Measurements from ENCODE around the gene GCKR.

GCKR gene

DNA sequence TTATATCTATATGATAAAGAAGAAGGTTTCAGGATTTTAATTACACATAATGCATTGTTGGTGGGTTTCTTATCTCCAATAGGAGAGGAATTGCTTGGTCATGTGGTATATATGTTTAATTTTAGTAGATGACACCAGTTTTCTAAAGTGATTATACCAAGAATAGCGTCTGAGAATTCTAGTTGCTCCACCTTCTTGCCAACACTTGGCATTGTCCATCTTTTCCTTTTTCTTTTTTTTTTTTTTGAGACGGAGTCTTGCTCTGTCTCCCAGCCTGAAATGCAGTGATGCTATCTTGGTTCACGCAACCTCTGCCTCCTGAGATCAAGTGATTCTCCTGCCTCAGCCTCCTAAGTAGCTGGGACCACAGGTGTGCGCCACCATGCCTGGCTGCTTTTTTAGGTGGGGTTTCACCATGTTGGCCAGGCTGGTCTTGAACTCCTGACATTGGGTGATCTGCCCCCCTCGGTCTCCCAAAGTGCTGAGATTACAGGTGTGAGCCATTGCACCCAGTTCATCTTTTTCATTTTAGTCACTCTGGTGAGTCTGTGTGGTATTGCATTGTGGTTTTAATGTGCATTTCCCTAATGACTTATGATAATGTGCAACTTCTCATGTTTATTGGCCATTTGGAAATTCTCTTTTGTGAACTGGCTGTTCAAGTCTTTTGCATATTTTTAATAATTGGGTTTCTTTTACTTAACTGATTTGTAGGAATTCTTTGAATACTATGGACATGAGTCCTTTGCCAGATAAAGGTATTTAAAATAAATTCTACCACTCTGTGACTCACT is 48.9 kb downstream of the GCKR start:
- WGBS: 92% methylated on average over 5 of the region's 5 CpGs
- no peak overlapping the region for H2AFZ ChIP-seq (ENCODE audit: low read depth, low read length)
- H3K18ac ChIP-seq (ENCODE audit: low read depth in 1 of 2, low read length in 2 of 2): no peak overlapping the region
- no peak overlapping the region for H2BK5ac ChIP-seq (ENCODE audit: low read depth, low read length, poor library complexity, severe bottlenecking)
- no peaks in the 10 kb centered on the region for H3K79me1 ChIP-seq (replicated peaks; ENCODE audit: low read length, poor library complexity, severe bottlenecking)
- H3K4ac ChIP-seq (ENCODE audit: low read depth in 1 of 2, low read length in 2 of 2): no peak overlapping the region
- no peak overlapping the region for H3K27ac ChIP-seq (ENCODE audit: low read length, poor library complexity, severe bottlenecking)
- H2BK12ac ChIP-seq (ENCODE audit: low read length in 2 of 2): no peak overlapping the region
- no peak overlapping the region for H4K91ac ChIP-seq (ENCODE audit: low read length)
- DNase-seq: no peak
- no peak overlapping the region for H2AK5ac ChIP-seq (ENCODE audit: low read length, severe bottlenecking)
- no peak overlapping the region for H4K8ac ChIP-seq (ENCODE audit: low read length)
- H3K9ac ChIP-seq (ENCODE audit: low read length): no peak overlapping the region
- no peak overlapping the region for H2BK120ac ChIP-seq (ENCODE audit: low read depth, low read length)
- no peaks in the 10 kb centered on the region for H3K4me1 ChIP-seq (ENCODE audit: control insufficient read depth, insufficient read depth, low read depth, low read length)
- no peak overlapping the region for H3K4me2 ChIP-seq (ENCODE audit: low read length, poor library complexity, severe bottlenecking)
- no peak overlapping the region for H3K23ac ChIP-seq (ENCODE audit: low read length in 2 of 2)
- H3K4me3 ChIP-seq (ENCODE audit: insufficient read depth in 1 of 2, low read depth in 1 of 2, low read length in 2 of 2): no peak overlapping the region
- H3K14ac ChIP-seq (ENCODE audit: low read length in 2 of 2): no peak overlapping the region
- no peaks in the 10 kb centered on the region for H3K27me3 ChIP-seq (ENCODE audit: control insufficient read depth in 1 of 2, insufficient read depth in 1 of 2, low read length in 2 of 2)
- no peaks in the 10 kb centered on the region for H3K36me3 ChIP-seq (ENCODE audit: control insufficient read depth in 1 of 2, insufficient read depth in 2 of 2, low read depth in 1 of 2, low read length in 2 of 2)
- H3K9me3 ChIP-seq (ENCODE audit: control insufficient read depth, low read length): no peaks in the 10 kb centered on the region
- H2BK15ac ChIP-seq (ENCODE audit: low read depth, poor library complexity, severe bottlenecking): no peak overlapping the region

DNA sequence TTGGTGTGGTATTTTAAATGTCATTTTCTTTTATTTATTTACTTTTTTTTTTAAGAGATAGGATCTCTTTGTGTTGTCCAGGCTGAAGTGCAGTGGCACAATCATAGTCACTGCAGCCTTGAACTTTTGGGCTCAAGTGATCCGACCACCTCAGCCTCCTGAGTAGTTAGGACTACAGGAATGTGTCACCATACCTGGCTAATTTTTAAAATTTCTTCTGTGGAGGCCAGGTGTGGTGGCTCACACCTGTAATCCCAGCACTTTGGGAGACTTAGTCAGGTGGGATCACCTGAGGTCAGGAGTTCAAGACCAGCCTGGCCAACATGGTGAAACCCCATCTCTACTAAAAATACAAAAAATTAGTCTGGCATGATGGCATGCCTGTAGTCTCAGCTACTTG is 52.7 kb downstream of the GCKR start:
- H2BK5ac ChIP-seq (ENCODE audit: low read depth, low read length, poor library complexity, severe bottlenecking): no peak overlapping the region
- H3K23ac ChIP-seq (ENCODE audit: low read length in 2 of 2): no peak overlapping the region
- H3K4me3 ChIP-seq (ENCODE audit: insufficient read depth in 1 of 2, low read depth in 1 of 2, low read length in 2 of 2): no peak overlapping the region
- H3K4ac ChIP-seq (ENCODE audit: low read depth in 1 of 2, low read length in 2 of 2): no peak overlapping the region
- no peaks in the 10 kb centered on the region for H3K36me3 ChIP-seq (ENCODE audit: control insufficient read depth in 1 of 2, insufficient read depth in 2 of 2, low read depth in 1 of 2, low read length in 2 of 2)
- DNase-seq: no peak
- no peak overlapping the region for H2BK12ac ChIP-seq (ENCODE audit: low read length in 2 of 2)
- no peaks in the 10 kb centered on the region for H3K79me1 ChIP-seq (replicated peaks; ENCODE audit: low read length, poor library complexity, severe bottlenecking)
- H2BK15ac ChIP-seq (ENCODE audit: low read depth, poor library complexity, severe bottlenecking): no peak overlapping the region
- H3K4me2 ChIP-seq (ENCODE audit: low read length, poor library complexity, severe bottlenecking): no peak overlapping the region
- no peak overlapping the region for H3K27ac ChIP-seq (ENCODE audit: low read length, poor library complexity, severe bottlenecking)
- H3K9me3 ChIP-seq (ENCODE audit: control insufficient read depth, low read length): no peaks in the 10 kb centered on the region
- H3K14ac ChIP-seq (ENCODE audit: low read length in 2 of 2): no peak overlapping the region
- no peak overlapping the region for H3K18ac ChIP-seq (ENCODE audit: low read depth in 1 of 2, low read length in 2 of 2)
- no peak overlapping the region for H4K8ac ChIP-seq (ENCODE audit: low read length)
- H3K27me3 ChIP-seq (ENCODE audit: control insufficient read depth in 1 of 2, insufficient read depth in 1 of 2, low read length in 2 of 2): peaks cover 0 to 10% of the 10 kb centered on the region in 2 experiments
- H2AFZ ChIP-seq (ENCODE audit: low read depth, low read length): no peak overlapping the region
- H3K9ac ChIP-seq (ENCODE audit: low read length): no peak overlapping the region
- no peak overlapping the region for H4K91ac ChIP-seq (ENCODE audit: low read length)
- H3K4me1 ChIP-seq (ENCODE audit: control insufficient read depth, insufficient read depth, low read depth, low read length): no peaks in the 10 kb centered on the region
- H2BK120ac ChIP-seq (ENCODE audit: low read depth, low read length): no peak overlapping the region
- 89% methylated on average over 1 of the region's 1 CpG for WGBS
- H2AK5ac ChIP-seq (ENCODE audit: low read length, severe bottlenecking): no peak overlapping the region

DNA sequence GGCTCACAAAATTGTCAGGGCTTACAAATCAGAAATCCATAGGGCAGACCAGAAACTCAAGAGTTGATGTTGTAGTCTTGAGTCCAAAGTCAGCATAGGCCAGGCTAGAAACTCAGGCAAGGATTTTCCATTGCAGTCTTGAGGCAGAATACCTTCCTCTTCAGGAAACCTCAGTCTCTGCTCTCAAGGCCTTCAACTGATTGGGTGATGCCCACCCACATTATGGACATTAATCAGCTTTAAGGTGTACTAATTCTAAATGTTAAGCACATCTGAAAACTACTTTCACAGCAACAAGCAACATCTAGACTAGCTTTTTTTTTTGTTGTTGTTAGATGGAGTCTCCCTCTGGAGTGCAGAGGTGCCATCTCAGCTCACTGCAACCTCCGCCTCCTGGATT is 54.9 kb downstream of the GCKR start:
- Histone ChIP-seq H3K4ac (ENCODE audit: low read depth in 1 of 2, low read length in 2 of 2) (no peak overlapping the region), H2AFZ (ENCODE audit: low read depth, low read length) (no peak overlapping the region), H3K27me3 (ENCODE audit: control insufficient read depth in 1 of 2, insufficient read depth in 1 of 2, low read length in 2 of 2) (peaks cover 0 to 10% of the 10 kb centered on the region in 2 experiments), H3K9me3 (ENCODE audit: control insufficient read depth, low read length) (no peaks in the 10 kb centered on the region), H3K23ac (ENCODE audit: low read length in 2 of 2) (no peak overlapping the region), H3K27ac (ENCODE audit: low read length, poor library complexity, severe bottlenecking) (no peak overlapping the region), H3K4me3 (ENCODE audit: insufficient read depth in 1 of 2, low read depth in 1 of 2, low read length in 2 of 2) (no peak overlapping the region), H2BK120ac (ENCODE audit: low read depth, low read length) (no peak overlapping the region), H3K79me1 (replicated peaks; ENCODE audit: low read length, poor library complexity, severe bottlenecking) (no peaks in the 10 kb centered on the region), H3K18ac (ENCODE audit: low read depth in 1 of 2, low read length in 2 of 2) (no peak overlapping the region), H2BK12ac (ENCODE audit: low read length in 2 of 2) (no peak overlapping the region), H4K8ac (ENCODE audit: low read length) (no peak overlapping the region), H3K4me2 (ENCODE audit: low read length, poor library complexity, severe bottlenecking) (no peak overlapping the region), H2AK5ac (ENCODE audit: low read length, severe bottlenecking) (no peak overlapping the region), H2BK15ac (ENCODE audit: low read depth, poor library complexity, severe bottlenecking) (no peak overlapping the region), H4K91ac (ENCODE audit: low read length) (no peak overlapping the region), H2BK5ac (ENCODE audit: low read depth, low read length, poor library complexity, severe bottlenecking) (no peak overlapping the region), H3K36me3 (ENCODE audit: control insufficient read depth in 1 of 2, insufficient read depth in 2 of 2, low read depth in 1 of 2, low read length in 2 of 2) (no peaks in the 10 kb centered on the region), H3K9ac (ENCODE audit: low read length) (no peak overlapping the region), H3K4me1 (ENCODE audit: control insufficient read depth, insufficient read depth, low read depth, low read length) (no peaks in the 10 kb centered on the region), H3K14ac (ENCODE audit: low read length in 2 of 2) (no peak overlapping the region)
- no peak for DNase-seq
- no CpG with 5 or more reads among the region's 1 CpG for WGBS

DNA sequence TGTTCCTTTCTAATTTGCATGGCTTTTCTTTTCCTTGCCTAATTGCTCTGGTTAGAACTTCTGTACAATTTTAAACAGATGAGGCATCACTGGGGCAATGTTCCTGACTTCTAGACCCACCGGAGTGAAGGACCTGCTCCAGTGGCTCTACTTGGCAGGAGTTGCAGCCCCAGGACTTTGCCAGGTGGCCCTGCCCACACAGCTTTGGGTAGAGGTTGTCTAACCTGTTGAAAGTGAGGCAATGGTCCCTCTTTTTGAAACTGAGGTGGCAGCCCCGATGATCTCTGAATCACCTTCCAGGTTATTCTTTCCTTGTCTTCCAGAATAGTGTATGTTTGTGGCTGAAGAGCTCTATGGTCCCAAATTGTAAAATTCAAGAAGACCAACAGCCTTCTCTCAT is 56.3 kb downstream of the GCKR start:
- Histone ChIP-seq H2BK12ac (ENCODE audit: low read length in 2 of 2) (no peak overlapping the region), H2AK5ac (ENCODE audit: low read length, severe bottlenecking) (no peak overlapping the region), H3K79me1 (replicated peaks; ENCODE audit: low read length, poor library complexity, severe bottlenecking) (no peaks in the 10 kb centered on the region), H4K91ac (ENCODE audit: low read length) (no peak overlapping the region), H3K14ac (ENCODE audit: low read length in 2 of 2) (no peak overlapping the region), H3K27me3 (ENCODE audit: control insufficient read depth in 1 of 2, insufficient read depth in 1 of 2, low read length in 2 of 2) (peaks cover 0 to 10% of the 10 kb centered on the region in 2 experiments), H4K8ac (ENCODE audit: low read length) (no peak overlapping the region), H3K4me2 (ENCODE audit: low read length, poor library complexity, severe bottlenecking) (no peak overlapping the region), H3K4me1 (ENCODE audit: control insufficient read depth, insufficient read depth, low read depth, low read length) (no peaks in the 10 kb centered on the region), H3K4me3 (ENCODE audit: insufficient read depth in 1 of 2, low read depth in 1 of 2, low read length in 2 of 2) (no peak overlapping the region), H3K9me3 (ENCODE audit: control insufficient read depth, low read length) (no peaks in the 10 kb centered on the region), H2BK15ac (ENCODE audit: low read depth, poor library complexity, severe bottlenecking) (no peak overlapping the region), H3K4ac (ENCODE audit: low read depth in 1 of 2, low read length in 2 of 2) (no peak overlapping the region), H2AFZ (ENCODE audit: low read depth, low read length) (no peak overlapping the region), H3K9ac (ENCODE audit: low read length) (no peak overlapping the region), H3K23ac (ENCODE audit: low read length in 2 of 2) (no peak overlapping the region), H3K18ac (ENCODE audit: low read depth in 1 of 2, low read length in 2 of 2) (no peak overlapping the region), H2BK5ac (ENCODE audit: low read depth, low read length, poor library complexity, severe bottlenecking) (no peak overlapping the region), H3K36me3 (ENCODE audit: control insufficient read depth in 1 of 2, insufficient read depth in 2 of 2, low read depth in 1 of 2, low read length in 2 of 2) (no peaks in the 10 kb centered on the region), H2BK120ac (ENCODE audit: low read depth, low read length) (no peak overlapping the region), H3K27ac (ENCODE audit: low read length, poor library complexity, severe bottlenecking) (no peak overlapping the region)
- WGBS: 70% methylated on average over 1 of the region's 2 CpGs
- DNase-seq: no peak
